Upper lobe of left lung (tissue), 4 donors: Measurements from ENCODE around the gene TAOK3.

Source experiments
- CTCF ChIP-seq, 6 experiments: fragments of 450-650 bp in 4 of 6; fragments of 200-600 bp in 2 of 6; sonication (generic) in 2 of 6; IDR thresholded peaks; one replicate each; pipeline ENCODE4 v1.5.1; 2016 to 2019; ENCODE audit warnings: antibody characterized with exemption in 6 of 6
- POLR2A ChIP-seq, 4 donors: fragments of 450-650 bp; IDR thresholded peaks; one replicate each; pipeline ENCODE4 v1.5.1; 2016 to 2017; ENCODE audit warnings: antibody characterized with exemption in 4 of 4, mild to moderate bottlenecking in 2 of 4
- POLR2AphosphoS5 ChIP-seq, 2 donors: sonication (generic); formaldehyde crosslinking; IDR thresholded peaks; one replicate each; pipeline ENCODE4 v1.5.1; 2017; ENCODE audit warnings: antibody characterized with exemption in 2 of 2

GRCh38 chr12:118102609-118103008 lies 270.1 kb downstream of the TAOK3 start:
- TF ChIP-seq POLR2AphosphoS5 (IDR thresholded peaks at IDR 0.05), result no peak
- no peak for TF ChIP-seq POLR2A (IDR thresholded peaks at IDR 0.05)
- no peak for TF ChIP-seq CTCF (IDR thresholded peaks at IDR 0.05)
